SK-N-SH treated with all-trans-retinoic acid at 6 μM for 48 hours (cell line): Measurements from ENCODE around the gene SYNJ2.

Source experiments
- ATAC-seq: fragments of 200-7000 bp; cut with Tn5 transposase; 3 replicates; pipeline ENCODE4 v1.9.1; 2020; ENCODE audit warnings: mild to moderate bottlenecking, moderate library complexity
- BACH2 ChIP-seq: fragments of 250-450 bp; sonication (Bioruptor Pico); IDR thresholded peaks from 2 replicates; pipeline ENCODE4 v1.9.0; 2021; ENCODE audit warnings: mild to moderate bottlenecking, borderline replicate concordance
- CSDC2 ChIP-seq: fragments of 250-450 bp; sonication (Bioruptor Pico); IDR thresholded peaks from 2 replicates; pipeline ENCODE4 v1.5.0; 2020; ENCODE audit warnings: mild to moderate bottlenecking, moderate library complexity
- ESRRG ChIP-seq: fragments of 250-450 bp; sonication (Bioruptor Pico); IDR thresholded peaks from 2 replicates; pipeline ENCODE4 v1.6.1; 2021; ENCODE audit warnings: mild to moderate bottlenecking
- GLIS3 ChIP-seq: fragments of 250-450 bp; sonication (Bioruptor Pico); IDR thresholded peaks from 2 replicates; pipeline ENCODE4 v1.5.0; 2020; ENCODE audit warnings: mild to moderate bottlenecking, moderate library complexity
- ISL1 ChIP-seq: fragments of 250-450 bp; sonication (Bioruptor Pico); IDR thresholded peaks from 2 replicates; pipeline ENCODE4 v2.1.2; 2022; ENCODE audit warnings: mild to moderate bottlenecking, moderate library complexity
- OSR1 ChIP-seq: fragments of 250-450 bp; sonication (Bioruptor Pico); IDR thresholded peaks from 2 replicates; pipeline ENCODE4 v1.8.0; 2022; ENCODE audit warnings: moderate library complexity, mild to moderate bottlenecking, inconsistent platforms
- PATZ1 ChIP-seq: fragments of 250-450 bp; sonication (Bioruptor Pico); IDR thresholded peaks from 2 replicates; pipeline ENCODE4 v1.8.0; 2020; ENCODE audit warnings: mild to moderate bottlenecking, moderate library complexity, borderline replicate concordance
- PPARA ChIP-seq: fragments of 250-450 bp; sonication (Bioruptor Pico); IDR thresholded peaks from 2 replicates; pipeline ENCODE4 v1.5.0; 2020; ENCODE audit warnings: mild to moderate bottlenecking, borderline replicate concordance
- RARB ChIP-seq: fragments of 250-450 bp; sonication (Bioruptor Pico); IDR thresholded peaks from 2 replicates; pipeline ENCODE4 v1.8.0; 2021; ENCODE audit warnings: mild to moderate bottlenecking, moderate library complexity
- SNAI2 ChIP-seq: fragments of 250-450 bp; sonication (Bioruptor Pico); IDR thresholded peaks from 2 replicates; pipeline ENCODE4 v1.5.0; 2020; ENCODE audit warnings: mild to moderate bottlenecking, moderate library complexity
- TCF4 ChIP-seq: fragments of 250-450 bp; sonication (Bioruptor Pico); IDR thresholded peaks from 2 replicates; pipeline ENCODE4 v1.8.0; 2021; ENCODE audit warnings: mild to moderate bottlenecking, moderate library complexity, borderline replicate concordance
- TOX ChIP-seq: fragments of 250-450 bp; sonication (Bioruptor Pico); IDR thresholded peaks from 2 replicates; pipeline ENCODE4 v1.8.0; 2021; ENCODE audit warnings: mild to moderate bottlenecking, moderate library complexity, borderline replicate concordance
- TSHZ2 ChIP-seq: fragments of 250-450 bp; sonication (Bioruptor Pico); IDR thresholded peaks from 2 replicates; pipeline ENCODE4 v1.5.0; 2020; ENCODE audit warnings: mild to moderate bottlenecking, moderate library complexity
- ZC3H10 ChIP-seq: fragments of 250-450 bp; sonication (Bioruptor Pico); IDR thresholded peaks from 2 replicates; pipeline ENCODE4 v1.5.1; 2021; ENCODE audit warnings: mild to moderate bottlenecking, moderate library complexity
- ZFP3 ChIP-seq: fragments of 250-450 bp; sonication (Bioruptor Pico); IDR thresholded peaks from 2 replicates; pipeline ENCODE4 v1.5.0; 2020; ENCODE audit warnings: mild to moderate bottlenecking, moderate library complexity
- ZFP30 ChIP-seq: fragments of 450-650 bp; formaldehyde crosslinking; IDR thresholded peaks from 2 replicates; pipeline ENCODE4 v1.5.0; 2022; ENCODE audit warnings: mild to moderate bottlenecking, moderate library complexity
- ZNF70 ChIP-seq: fragments of 450-650 bp; formaldehyde crosslinking; IDR thresholded peaks from 2 replicates; pipeline ENCODE4 v1.5.0; 2020; ENCODE audit warnings: mild to moderate bottlenecking, moderate library complexity
- ZNF8 ChIP-seq: fragments of 450-650 bp; formaldehyde crosslinking; IDR thresholded peaks from 2 replicates; pipeline ENCODE4 v1.5.0; 2020; ENCODE audit warnings: mild to moderate bottlenecking, moderate library complexity
- TF ChIP-seq, protein P1 (sequence below): fragments of 250-450 bp; sonication (Bioruptor Pico); IDR thresholded peaks from 2 replicates; pipeline ENCODE4 v1.5.1; 2021; ENCODE audit warnings: mild to moderate bottlenecking, moderate library complexity
- TF ChIP-seq, protein P2 (sequence below): fragments of 250-450 bp; sonication (Bioruptor Pico); IDR thresholded peaks from 2 replicates; pipeline ENCODE4 v1.5.1; 2020; ENCODE audit warnings: low read depth, mild to moderate bottlenecking, moderate library complexity

Gene SYNJ2

GRCh38 chr6:158020272-158020711 lies 38.6 kb downstream of the SYNJ2 start:
- TF ChIP-seq ZFP3: no peak
- no peak for TF ChIP-seq ZC3H10
- TF ChIP-seq CSDC2 (CRISPR knock-in tag): no peak
- no peak for ATAC-seq

- ATAC-seq: no peak
- no peak for TF ChIP-seq ZC3H10
- TF ChIP-seq, protein P1, sequence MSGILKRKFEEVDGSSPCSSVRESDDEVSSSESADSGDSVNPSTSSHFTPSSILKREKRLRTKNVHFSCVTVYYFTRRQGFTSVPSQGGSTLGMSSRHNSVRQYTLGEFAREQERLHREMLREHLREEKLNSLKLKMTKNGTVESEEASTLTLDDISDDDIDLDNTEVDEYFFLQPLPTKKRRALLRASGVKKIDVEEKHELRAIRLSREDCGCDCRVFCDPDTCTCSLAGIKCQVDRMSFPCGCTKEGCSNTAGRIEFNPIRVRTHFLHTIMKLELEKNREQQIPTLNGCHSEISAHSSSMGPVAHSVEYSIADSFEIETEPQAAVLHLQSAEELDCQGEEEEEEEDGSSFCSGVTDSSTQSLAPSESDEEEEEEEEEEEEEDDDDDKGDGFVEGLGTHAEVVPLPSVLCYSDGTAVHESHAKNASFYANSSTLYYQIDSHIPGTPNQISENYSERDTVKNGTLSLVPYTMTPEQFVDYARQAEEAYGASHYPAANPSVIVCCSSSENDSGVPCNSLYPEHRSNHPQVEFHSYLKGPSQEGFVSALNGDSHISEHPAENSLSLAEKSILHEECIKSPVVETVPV (CRISPR knock-in tag): no peak
Observed at GRCh38 chr6:158020811-158021210, 39.1 kb downstream of the SYNJ2 start.

GRCh38 chr6:158021376-158021775 lies 39.7 kb downstream of the SYNJ2 start:
- ATAC-seq: no peak
- no peak for TF ChIP-seq TCF4 (CRISPR knock-in tag)
- TF ChIP-seq ISL1 (CRISPR knock-in tag): no peak
- TF ChIP-seq GLIS3: no peak
- TF ChIP-seq, protein P1 (CRISPR knock-in tag): no peak
- no peak for TF ChIP-seq ESRRG
- TF ChIP-seq BACH2 (CRISPR knock-in tag): no peak
- TF ChIP-seq, protein P2, sequence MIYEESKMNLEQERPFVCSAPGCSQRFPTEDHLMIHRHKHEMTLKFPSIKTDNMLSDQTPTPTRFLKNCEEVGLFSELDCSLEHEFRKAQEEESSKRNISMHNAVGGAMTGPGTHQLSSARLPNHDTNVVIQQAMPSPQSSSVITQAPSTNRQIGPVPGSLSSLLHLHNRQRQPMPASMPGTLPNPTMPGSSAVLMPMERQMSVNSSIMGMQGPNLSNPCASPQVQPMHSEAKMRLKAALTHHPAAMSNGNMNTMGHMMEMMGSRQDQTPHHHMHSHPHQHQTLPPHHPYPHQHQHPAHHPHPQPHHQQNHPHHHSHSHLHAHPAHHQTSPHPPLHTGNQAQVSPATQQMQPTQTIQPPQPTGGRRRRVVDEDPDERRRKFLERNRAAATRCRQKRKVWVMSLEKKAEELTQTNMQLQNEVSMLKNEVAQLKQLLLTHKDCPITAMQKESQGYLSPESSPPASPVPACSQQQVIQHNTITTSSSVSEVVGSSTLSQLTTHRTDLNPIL (CRISPR knock-in tag): no peak
- TF ChIP-seq ZNF70 (CRISPR knock-in tag): no peak
- TF ChIP-seq CSDC2 (CRISPR knock-in tag): no peak
- TF ChIP-seq ZFP30: no peak
- TF ChIP-seq ZNF8: no peak
- TF ChIP-seq TSHZ2 (CRISPR knock-in tag): no peak
- TF ChIP-seq PPARA: no peak
- no peak for TF ChIP-seq OSR1
- no peak for TF ChIP-seq RARB (CRISPR knock-in tag)
- TF ChIP-seq SNAI2: no peak

DNA sequence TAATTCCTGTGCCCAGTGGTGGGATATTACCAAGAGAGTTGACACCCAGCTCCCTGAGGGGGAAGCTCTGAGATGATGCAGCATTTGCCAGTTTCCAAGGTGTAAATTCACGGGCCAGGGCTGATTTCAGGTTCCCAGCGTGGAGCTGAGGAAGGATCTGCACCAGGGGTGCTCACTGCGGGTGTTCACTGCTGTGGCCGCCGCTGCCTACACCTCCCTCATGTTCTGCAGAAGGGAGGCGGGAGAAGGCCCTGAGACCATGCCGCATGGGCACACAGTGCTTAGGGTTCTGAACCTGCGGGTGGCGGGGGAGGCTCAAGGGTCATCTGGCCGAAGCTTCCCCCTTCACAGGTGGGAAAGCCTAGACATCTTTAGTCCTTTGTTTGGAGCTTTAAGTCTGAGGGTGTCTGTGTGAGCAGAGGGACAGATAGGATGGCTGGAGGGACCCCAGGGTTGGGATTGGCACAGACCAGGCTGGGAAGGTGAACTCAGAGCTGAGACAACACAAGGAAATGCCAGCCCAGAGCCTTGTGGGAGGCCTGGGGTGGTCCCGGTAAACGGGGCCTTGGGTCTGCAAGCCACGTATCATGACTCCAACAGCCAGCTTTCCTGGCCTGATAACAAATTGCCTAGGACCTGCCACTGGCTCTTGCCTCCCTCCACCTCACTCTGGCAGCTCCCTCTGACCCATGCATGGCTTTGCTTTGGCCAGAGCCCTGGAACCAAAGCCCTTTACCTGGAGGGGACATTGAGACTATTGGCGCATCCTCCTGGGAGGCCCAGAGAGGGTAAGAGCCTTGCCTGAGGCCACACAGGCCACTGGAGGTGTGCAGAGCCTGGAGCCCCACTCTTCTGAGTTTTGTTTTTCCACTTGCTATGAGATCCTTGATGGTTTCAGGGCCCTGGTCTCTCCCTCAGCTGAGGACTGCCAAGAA lies 40.4 kb downstream of the SYNJ2 start:
- no peak for ATAC-seq
- TF ChIP-seq CSDC2 (CRISPR knock-in tag) (no peak), TCF4 (CRISPR knock-in tag) (no peak), PPARA (no peak), TOX (CRISPR knock-in tag) (no peak), RARB (CRISPR knock-in tag) (no peak), PATZ1 (no peak), ZC3H10 (no peak), OSR1 (no peak), BACH2 (CRISPR knock-in tag) (no peak)
- TF ChIP-seq, protein P1 (CRISPR knock-in tag): no peak
- TF ChIP-seq, protein P2 (CRISPR knock-in tag): no peak
